ENCODE results near the gene CACNA2D3.
"Not testable (repeated sequence)": the region's sequence is repeated elsewhere in the genome, so short reads cannot be mapped to it uniquely, and the experiment has no call there.

CACNA2D3 gene

GRCh38 chr3:54122324-54123002 lies at the start of gene CACNA2D3:
CACNA2D3 (plus strand) TSS chr3:54122552.
- DNase-seq (ENCODE audit: low spot score), result peak; percentile 55

DNA sequence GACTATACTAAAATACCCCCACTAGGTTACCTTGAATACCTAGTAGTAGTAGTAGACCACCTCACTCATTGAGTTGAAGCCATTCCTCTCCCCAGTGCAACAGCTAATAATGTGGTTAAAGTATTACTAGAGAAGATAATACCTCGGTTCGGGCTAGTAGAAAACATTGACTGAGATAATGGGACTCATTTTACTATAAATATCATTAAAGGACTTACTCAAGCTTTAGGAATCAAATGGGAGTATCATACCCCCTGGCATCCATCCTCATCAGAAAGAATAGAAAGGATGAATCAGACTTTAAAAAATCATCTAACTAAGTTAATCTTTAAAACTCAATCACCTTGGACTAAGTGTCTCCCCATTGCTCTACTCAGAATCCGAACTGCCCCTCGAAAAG lies 49.0 kb upstream of the CACNA2D3 start:
- DNase-seq (ENCODE audit: low spot score), result no peak

GRCh38 chr3:54079314-54079713 lies 43.0 kb upstream of the CACNA2D3 start:
- DNase-seq (ENCODE audit: low spot score), result no peak

GRCh38 chr3:54079730-54080325 lies 42.5 kb upstream of the CACNA2D3 start:
- no peak for DNase-seq (ENCODE audit: low spot score)

DNA sequence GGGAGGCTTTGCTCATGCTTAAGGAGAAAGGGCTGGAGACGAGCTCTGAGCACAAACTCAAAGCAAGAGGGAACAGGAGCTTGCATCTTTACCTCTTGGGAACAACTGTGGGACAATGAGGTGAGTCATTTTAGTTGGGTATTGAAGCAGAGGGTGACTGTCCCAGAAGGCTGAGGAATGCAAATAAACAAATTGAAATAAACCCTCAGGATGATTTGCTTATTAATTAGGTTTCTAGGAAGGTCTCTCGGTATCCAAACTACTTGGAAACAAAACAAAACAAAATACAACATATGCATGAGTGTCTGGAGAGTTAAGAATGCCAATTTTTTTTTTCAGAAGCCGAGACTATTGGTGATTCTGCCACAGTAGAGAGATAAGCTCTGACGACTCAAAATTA lies 38.4 kb upstream of the CACNA2D3 start:
- DNase-seq (ENCODE audit: low spot score), result no peak

- DNase-seq (ENCODE audit: low spot score), result no peak
These were observed 36.4 kb upstream of the CACNA2D3 start for GRCh38 chr3:54085936-54086335.

GRCh38 chr3:54086652-54087405 lies 35.5 kb upstream of the CACNA2D3 start:
- DNase-seq (ENCODE audit: low spot score), result no peak

DNA sequence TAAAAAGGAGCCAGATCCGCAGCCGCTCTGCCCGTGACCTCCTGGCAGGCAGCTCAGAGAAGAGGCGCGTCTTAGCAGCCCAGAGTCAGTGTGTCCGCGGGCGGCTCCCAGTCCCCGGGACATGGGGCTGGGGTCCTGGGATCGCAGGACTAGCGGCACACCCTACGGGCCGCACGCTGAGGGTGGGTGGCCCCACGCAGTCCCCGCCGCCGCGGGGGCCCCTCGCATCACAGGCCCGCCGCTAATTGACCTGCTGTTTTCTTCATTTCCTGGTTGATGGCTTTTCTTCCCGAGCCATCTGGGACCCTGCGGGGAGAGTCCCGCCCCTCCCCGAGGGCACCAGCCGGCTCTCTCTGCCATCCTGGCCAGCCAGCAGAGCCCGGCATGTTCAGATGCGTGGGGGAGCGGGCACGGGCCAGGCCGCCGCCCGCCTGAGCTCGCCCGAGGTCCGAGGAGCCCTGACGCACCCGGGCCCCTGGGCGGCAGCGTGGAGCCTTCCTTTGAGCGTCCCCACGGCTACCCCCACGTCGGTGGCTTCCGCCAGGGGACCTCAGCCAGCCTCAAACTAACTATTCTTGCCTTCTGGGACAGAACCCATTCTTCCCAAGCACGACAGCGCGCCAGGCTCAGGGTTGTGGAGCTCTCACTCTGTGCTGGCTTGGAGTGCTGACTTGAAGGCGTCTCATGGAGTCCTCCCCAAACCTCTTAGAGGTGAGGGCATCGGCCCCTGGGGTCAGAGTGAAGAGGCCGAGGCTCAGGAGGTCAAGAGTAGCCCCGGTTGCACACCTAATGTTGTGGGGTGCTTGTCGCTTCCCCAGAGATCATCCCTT lies 34.6 kb upstream of the CACNA2D3 start:
- DNase-seq (ENCODE audit: low spot score), result peak; percentile 7

DNA sequence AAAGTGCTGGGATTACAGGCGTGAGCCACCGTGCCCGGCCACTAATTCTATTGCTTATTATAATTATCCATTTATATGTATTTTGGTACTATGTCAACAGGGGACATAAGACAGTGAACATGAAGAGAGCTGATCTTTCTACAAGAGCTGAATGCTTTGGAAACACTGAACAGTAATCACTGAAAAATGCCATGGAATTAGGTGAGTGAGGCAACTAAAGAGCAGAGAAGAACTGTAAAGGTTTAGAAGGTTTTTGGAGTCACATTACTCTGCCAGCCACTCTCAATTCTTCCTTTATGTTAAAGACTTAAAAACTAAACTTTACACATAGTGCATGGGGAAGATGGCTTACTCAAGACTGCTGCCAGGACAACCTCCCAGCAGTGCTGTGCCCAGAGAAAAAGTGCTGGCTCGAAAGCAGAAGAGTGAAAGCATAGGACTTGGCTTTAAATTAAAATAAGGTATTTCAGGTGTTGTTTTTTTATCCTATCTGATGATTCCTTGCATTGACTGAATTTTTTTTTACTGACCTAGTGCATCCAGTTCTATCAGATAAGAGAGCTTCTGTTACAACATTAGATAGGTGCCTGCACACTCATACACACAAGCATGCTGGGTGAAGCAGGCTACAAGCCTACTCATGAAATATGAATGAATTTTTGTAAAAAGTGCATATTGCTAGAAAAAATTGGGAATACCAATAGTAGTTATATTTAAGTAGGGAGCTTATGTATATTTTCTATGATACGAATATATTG lies 28.7 kb upstream of the CACNA2D3 start:
- no peak for DNase-seq (ENCODE audit: low spot score)

GRCh38 chr3:54094926-54095325 lies 27.4 kb upstream of the CACNA2D3 start:
- DNase-seq (ENCODE audit: low spot score), result no peak

DNA sequence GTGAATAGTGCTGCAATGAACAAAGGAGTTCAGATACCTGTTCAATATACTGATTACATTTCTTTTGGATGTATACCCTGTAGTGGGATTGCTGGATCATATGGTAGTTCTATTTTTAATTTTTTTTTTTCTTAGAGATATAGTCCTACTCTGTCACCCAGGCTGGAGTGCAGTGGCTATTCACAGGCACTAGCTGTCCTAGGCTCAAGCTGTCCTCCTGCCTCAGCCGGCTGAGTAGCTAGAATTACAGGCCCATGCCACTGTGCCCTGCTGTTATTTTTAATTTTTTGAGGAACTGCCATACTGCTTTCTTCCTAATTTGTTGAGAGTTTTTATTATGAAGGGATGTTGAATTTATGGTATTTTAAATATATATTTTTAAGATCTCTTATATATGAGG lies 23.0 kb upstream of the CACNA2D3 start:
- no peak for DNase-seq (ENCODE audit: low spot score)

DNA sequence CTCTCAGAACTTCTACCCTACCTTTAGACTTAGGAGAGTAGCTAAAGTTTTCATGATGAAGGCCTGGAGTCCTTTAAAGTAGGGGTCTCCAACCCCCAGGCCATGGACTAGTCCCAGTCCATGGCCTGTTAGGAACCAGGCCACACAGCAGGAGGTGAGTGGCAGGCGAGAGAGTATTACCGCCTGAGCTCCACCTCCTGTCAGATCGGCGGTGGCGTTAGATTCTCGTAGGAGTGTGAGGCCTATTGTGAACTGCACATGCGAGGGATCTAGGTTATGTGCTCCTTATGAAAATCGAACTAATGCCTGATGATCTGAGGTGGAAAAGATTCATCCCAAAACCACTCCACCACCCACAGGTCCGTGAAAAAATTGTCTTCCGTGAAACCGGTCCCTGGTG lies 18.3 kb upstream of the CACNA2D3 start:
- no peak for DNase-seq (ENCODE audit: low spot score)

DNA sequence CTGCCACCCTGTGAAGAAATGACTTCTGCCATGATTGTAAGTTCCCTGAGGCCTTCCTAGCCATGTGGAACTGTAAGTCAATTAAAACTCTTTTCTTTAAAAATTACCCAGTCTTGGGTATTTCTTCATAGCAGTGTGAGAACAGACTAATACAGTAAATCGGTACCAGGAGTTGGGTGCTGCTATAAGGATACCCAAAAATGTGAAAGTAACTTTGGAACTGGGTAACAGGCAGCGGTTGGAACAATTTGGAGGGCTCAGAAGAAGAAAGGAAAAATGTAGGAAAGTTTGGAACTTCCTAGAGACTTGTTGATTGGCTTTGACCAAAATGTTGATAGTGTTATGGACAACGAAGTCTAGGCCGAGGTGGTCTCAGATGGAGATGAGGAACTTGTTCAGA lies 6.2 kb upstream of the CACNA2D3 start:
- DNase-seq (ENCODE audit: low spot score), result not testable (repeated sequence)

GRCh38 chr3:54120657-54121413 lies 1.5 kb upstream of the CACNA2D3 start:
- DNase-seq (ENCODE audit: low spot score), result peak; percentile 82

GRCh38 chr3:54121414-54122323 lies 683 bp upstream of the CACNA2D3 start:
- DNase-seq (ENCODE audit: low spot score), result peak; percentile 47

DNA sequence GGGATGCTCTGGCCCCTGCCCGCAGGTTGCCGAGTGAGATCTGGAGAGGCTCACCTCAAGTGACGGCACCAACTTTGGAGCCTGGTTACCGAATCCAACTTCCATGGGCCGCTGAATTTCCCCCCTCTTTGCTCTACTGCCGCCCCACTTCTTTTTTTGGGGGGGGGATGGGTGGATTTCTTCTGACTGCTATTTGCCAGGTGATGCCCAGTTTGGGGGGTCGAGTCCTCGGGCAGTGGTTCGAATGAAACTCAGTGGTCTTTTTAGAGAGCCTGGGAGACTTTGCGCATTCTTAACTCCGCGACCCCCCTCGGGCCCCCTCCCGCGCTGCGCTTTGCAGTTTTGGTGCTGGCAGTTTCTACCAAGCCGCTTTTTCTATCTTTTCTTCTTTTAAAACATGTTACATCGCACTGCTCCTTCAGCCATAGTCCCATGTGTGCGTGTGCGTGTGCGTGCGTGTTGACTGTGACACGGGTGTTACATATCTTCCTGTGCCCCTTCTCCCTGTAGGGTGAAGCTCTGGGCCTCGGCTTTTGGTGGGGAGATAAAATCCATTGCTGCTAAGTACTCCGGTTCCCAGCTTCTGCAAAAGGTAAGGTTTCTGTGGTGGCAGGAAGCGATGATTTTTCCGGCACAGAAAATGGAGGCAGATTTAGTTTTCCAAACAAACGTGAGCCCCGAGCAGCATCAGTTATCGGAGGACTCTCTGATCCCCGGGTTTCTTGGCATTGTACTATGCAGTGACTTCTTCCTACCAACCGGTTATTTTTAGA lies 837 bp downstream of the CACNA2D3 start:
- DNase-seq (ENCODE audit: low spot score), result no peak

- DNase-seq (ENCODE audit: low spot score), result no peak
These were observed 1.4 kb downstream of the CACNA2D3 start for GRCh38 chr3:54123776-54124196.

DNA sequence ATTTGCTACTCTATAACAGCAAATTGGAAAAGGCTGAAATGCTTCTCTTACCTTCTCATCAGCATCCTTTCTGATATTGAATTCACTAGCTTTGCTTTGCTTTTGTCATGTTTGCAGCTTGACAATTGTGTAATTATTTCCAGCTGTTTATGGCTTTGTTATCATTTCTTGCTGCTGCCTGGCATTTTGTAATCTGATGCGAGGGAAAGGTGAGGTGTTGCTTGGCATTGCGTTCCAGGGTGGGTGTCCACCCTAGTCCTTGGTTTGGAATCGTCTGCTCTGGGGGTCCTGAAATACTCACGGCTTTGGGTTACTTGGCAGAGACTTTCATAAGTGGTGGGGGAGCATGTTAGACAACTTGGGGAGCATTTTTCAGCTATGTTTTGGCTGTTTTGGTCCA lies 2.9 kb downstream of the CACNA2D3 start:
- DNase-seq (ENCODE audit: low spot score), result no peak

- DNase-seq (ENCODE audit: low spot score), result no peak
These were observed 4.2 kb downstream of the CACNA2D3 start for GRCh38 chr3:54126551-54126950.
